Colonic mucosa (tissue), 4 donors: ENCODE results near the gene FHAD1. TPM values are rescaled to one million over a fixed set of nuclear protein-coding genes. Genes with fewer than 3 reads are reported as not detected.

Experiments
- DNase-seq: peaks from one replicate; pipeline ENCODE4 v3.0.0-alpha.2; 2020
- H3K27ac ChIP-seq: fragments of 200-600 bp; one replicate; pipeline ENCODE4 v1.8.0; 2021
- H3K27me3 ChIP-seq: fragments of 200-600 bp; one replicate; pipeline ENCODE4 v1.8.0; 2021
- H3K36me3 ChIP-seq: fragments of 200-600 bp; one replicate; pipeline ENCODE4 v1.8.0; 2021
- H3K4me1 ChIP-seq: fragments of 200-600 bp; one replicate; pipeline ENCODE4 v1.8.0; 2021; ENCODE audit warnings: mild to moderate bottlenecking
- H3K4me3 ChIP-seq: fragments of 200-600 bp; one replicate; pipeline ENCODE4 v1.8.0; 2021
- H3K9ac ChIP-seq, 2 donors: one replicate each; pipeline ENCODE4 v1.7.0; 2013; ENCODE audit warnings: control low read depth in 2 of 2, low read depth in 2 of 2, low read length in 2 of 2
- H3K9me3 ChIP-seq: fragments of 200-600 bp; one replicate; pipeline ENCODE4 v1.8.0; 2021
- CTCF ChIP-seq: fragments of 200-600 bp; IDR thresholded peaks from one replicate; pipeline ENCODE4 v1.8.0; 2022; ENCODE audit warnings: antibody characterized with exemption, mild to moderate bottlenecking
- intact Hi-C: fragments of 100-400 bp; cut with DNase I; formaldehyde crosslinking; loops from one replicate; pipeline ENCODE4 v1.14.1; 2022
- total RNA-seq, 2 donors: library from RNA; stranded (reverse); fragmentation: NEBNext Ultra II Directional in 1 of 2; extraction: Animal tissue kit (Norgen Biotek cat#: 25700) in 1 of 2; gene quantifications; one replicate each; pipeline ENCODE4 v1.2.1, GENCODE V29; 2021
- donor health status: healthy.
- donor health status: DM: no; HTN: no; CAD: no.
- donor health status: DM: no; HTN: no; CAD: no.

Gene FHAD1
- total RNA-seq, 2 donors from 2014 or later: 1.5 to 1.8 TPM

DNA sequence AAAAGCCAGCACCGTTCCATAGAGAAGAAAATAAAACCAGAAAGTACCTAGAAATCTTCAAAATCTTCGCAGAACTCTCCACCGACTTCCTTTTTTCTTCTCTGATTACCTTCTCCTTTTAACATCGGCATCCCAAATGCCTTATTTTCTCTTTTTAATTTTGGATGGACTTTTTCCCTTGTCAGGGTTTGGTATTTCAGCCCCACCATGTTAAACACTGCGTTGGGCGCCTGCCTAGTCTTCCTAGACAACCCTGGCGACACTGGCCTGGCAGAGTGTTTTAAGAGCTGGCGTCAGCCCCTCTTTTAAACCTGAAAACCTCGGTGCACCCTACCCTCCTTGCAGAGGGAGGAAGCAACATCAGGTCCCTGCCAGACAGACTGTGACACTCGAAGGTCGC is 96.7 kb downstream of the FHAD1 start:
- H3K4me1 ChIP-seq: no peaks in the 10 kb centered on the region
- no peak overlapping the region for H3K4me3 ChIP-seq
- H3K27ac ChIP-seq: no peak overlapping the region
- no peak for DNase-seq
- H3K36me3 ChIP-seq: no peaks in the 10 kb centered on the region
- no peak for TF ChIP-seq CTCF
- H3K9ac ChIP-seq: no peak overlapping the region
- intact Hi-C loops: no loop called here
- no peaks in the 10 kb centered on the region for H3K9me3 ChIP-seq
- no peaks in the 10 kb centered on the region for H3K27me3 ChIP-seq

- DNase-seq: no peak
- H3K27me3 ChIP-seq: no peaks in the 10 kb centered on the region
- no peak overlapping the region for H3K4me3 ChIP-seq
- no peaks in the 10 kb centered on the region for H3K36me3 ChIP-seq
- no peaks in the 10 kb centered on the region for H3K9me3 ChIP-seq
- intact Hi-C loops: no loop called here
- TF ChIP-seq CTCF: no peak
- no peak overlapping the region for H3K27ac ChIP-seq
- H3K9ac ChIP-seq: no peak overlapping the region
- no peaks in the 10 kb centered on the region for H3K4me1 ChIP-seq
These were observed 97.4 kb downstream of the FHAD1 start for GRCh38 chr1:15344380-15344779.

DNA sequence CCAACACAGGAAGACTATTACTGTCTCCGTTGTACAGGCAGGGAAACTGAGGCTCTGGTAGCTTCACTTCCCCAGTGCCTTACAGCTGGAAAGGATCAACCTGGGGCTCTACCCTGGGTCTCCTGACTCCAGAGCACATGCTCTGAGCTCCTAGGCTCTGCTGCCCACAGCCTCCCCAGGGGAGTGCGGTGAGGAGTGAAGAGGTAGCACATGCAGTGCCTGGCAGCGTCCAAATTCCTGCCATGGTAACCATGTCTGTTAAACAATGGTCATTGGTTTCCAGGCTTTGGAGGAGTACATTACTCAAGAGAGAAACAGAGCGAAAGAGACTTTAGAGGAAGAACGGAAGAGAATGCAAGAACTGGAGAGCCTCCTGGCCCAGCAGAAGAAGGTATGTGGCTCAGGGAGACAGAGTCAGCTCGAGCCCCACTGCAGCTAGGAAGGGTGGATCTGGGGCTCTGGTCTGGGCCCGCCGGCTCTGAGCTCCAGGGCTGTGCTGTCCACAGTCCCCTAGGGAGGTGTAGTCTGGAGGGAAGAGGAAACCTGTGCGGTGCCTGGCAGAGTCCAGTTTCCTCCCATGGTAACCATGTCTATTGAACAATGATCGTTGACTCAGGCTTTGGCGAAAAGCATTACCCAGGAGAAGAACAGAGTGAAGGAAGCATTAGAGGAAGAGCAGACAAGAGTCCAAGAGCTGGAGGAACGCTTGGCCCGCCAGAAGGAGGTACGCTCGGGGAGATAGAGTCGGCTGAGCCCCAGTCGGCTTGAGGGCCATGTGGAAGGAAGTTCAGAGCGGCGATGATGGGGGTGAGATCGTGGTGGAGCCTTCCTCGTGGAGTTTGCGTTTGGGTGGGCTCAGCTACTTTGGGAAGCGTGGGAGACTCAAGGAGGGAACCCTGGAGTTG is 98.0 kb downstream of the FHAD1 start:
- H3K9ac ChIP-seq: peak overlapping the region in 1 of 2 donors; percentile 48
- H3K36me3 ChIP-seq: no peaks in the 10 kb centered on the region
- H3K27ac ChIP-seq: no peak overlapping the region
- no peak overlapping the region for H3K4me3 ChIP-seq
- intact Hi-C loops: no loop called here
- no peaks in the 10 kb centered on the region for H3K9me3 ChIP-seq
- DNase-seq: no peak
- no peaks in the 10 kb centered on the region for H3K4me1 ChIP-seq
- no peaks in the 10 kb centered on the region for H3K27me3 ChIP-seq
- TF ChIP-seq CTCF: no peak

GRCh38 chr1:15345705-15346345 is 98.8 kb downstream of the FHAD1 start:
- no peaks in the 10 kb centered on the region for H3K9me3 ChIP-seq
- no peak for TF ChIP-seq CTCF
- no peaks in the 10 kb centered on the region for H3K27me3 ChIP-seq
- H3K4me1 ChIP-seq: no peaks in the 10 kb centered on the region
- H3K9ac ChIP-seq: peak overlapping the region in 1 of 2 donors; percentile 48
- no peak overlapping the region for H3K4me3 ChIP-seq
- intact Hi-C loops: no loop called here
- no peak overlapping the region for H3K27ac ChIP-seq
- peak; percentile 68 for DNase-seq
- no peaks in the 10 kb centered on the region for H3K36me3 ChIP-seq

DNA sequence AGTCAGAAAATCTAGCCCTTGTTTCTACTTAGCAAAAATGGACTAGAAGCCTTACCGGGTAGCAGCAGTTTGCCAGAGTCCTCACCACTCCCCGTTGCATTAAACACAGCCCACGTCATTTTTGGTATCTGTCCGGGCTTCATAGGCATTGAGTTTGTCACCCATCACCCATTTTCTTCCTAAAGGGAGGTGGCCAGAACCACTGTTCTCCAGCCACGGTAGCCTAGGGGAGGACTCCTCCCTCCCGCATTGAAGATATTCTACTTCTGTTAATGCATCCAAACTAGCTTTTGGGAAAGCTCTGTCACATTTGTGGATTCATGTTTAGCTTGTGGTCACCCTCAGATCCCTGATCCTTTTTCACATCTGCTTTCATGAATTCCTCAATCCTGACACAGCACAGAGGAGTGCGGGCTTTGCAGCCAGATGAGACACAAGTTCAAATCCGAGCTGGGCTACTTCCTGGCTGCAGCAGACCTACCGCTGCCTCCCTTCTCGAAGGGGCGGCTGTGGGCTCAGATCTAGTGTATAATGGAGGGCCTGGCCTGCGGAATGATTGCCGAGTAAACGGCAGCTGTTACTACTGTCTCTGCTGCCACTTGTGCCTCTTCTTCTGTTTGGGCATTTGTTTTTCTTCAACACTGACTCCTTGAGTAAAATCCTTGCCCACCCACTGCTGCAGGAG is 99.5 kb downstream of the FHAD1 start:
- Histone ChIP-seq H3K36me3 (no peaks in the 10 kb centered on the region), H3K9me3 (no peaks in the 10 kb centered on the region), H3K27me3 (no peaks in the 10 kb centered on the region), H3K4me3 (no peak overlapping the region), H3K27ac (no peak overlapping the region), H3K4me1 (no peaks in the 10 kb centered on the region), H3K9ac (no peak overlapping the region)
- no peak for TF ChIP-seq CTCF
- intact Hi-C loops: no loop called here
- DNase-seq: no peak
